Stimulated activated effector memory CD8-positive, alpha-beta T cell treated with anti-CD3 and anti-CD28 coated beads, Interleukin-12 subunit alpha, Interleukin-12 subunit beta, amount 100 ng/mL, for 72 hours (primary cell): Measurements from ENCODE around the gene SLC8A2.
"Not testable (repeated sequence)": the region's sequence is repeated elsewhere in the genome, so short reads cannot be mapped to it uniquely, and the experiment has no call there.

Source experiments
- ATAC-seq: fragments of 150-1000 bp; cut with Tn5 transposase; 2 replicates; pipeline ENCODE4 v1.10.0; 2021
- DNase-seq, 2 donors: peaks; one replicate each; pipeline ENCODE4 v3.0.0; 2021 to 2022; ENCODE audit warnings: low spot score in 2 of 2
- H3K27ac Mint-ChIP-seq: one replicate; pipeline ENCODE4 v1.8.0; 2022; ENCODE audit warnings: mild to moderate bottlenecking, mixed read lengths
- H3K36me3 Mint-ChIP-seq: one replicate; pipeline ENCODE4 v1.8.0; 2022; ENCODE audit warnings: mild to moderate bottlenecking, mixed read lengths
- H3K4me1 Mint-ChIP-seq: one replicate; pipeline ENCODE4 v1.8.0; 2022; ENCODE audit warnings: mixed read lengths
- H3K4me3 Mint-ChIP-seq: one replicate; pipeline ENCODE4 v1.8.0; 2022; ENCODE audit warnings: mild to moderate bottlenecking, mixed read lengths
- H3K9me3 Mint-ChIP-seq: one replicate; pipeline ENCODE4 v1.8.0; 2022; ENCODE audit warnings: mixed read lengths

SLC8A2 gene

DNA sequence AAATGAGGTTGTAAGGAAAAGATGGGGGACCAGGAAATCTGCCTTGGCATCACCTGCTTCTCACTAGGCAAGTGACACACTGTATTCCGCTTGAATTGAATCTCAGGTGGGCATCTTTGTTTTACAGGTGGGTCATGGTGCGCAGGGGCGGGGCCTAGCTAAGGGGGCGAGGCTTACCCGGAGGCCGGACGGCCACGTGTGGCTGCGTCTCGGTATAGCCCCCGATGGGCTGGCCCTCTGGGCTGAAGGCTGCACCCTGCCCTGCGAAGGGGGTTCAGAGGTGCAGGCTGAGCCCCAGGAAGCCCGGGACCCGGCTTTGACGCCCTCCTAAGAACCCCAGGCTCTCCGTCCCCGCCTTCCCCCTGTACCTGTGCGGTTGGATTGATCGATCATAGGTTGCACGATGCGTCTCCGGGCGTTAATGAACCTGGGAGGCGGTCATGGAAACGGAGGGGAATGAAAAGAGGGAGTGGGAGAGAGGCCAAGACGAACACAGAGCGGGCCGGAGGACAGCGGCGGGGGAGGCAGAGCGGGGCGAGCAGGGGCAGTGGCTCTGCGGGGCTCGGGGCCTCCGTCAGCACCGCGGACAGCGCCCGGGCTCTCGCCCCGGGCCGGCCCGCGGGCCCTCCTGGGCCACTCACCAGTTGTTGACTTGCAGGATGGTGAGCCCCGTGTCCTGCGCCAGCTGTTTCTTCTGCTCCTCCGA, 64.8 kb downstream of the SLC8A2 start:
- Mint-ChIP-seq H3K9me3 (no peaks in the 10 kb centered on the region), H3K36me3 (no peaks in the 10 kb centered on the region), H3K4me1 (peaks cover 7% of the 10 kb centered on the region), H3K27ac (no peak overlapping the region), H3K4me3 (no peak overlapping the region)
- DNase-seq: no peak
- ATAC-seq: peak; percentile 45

DNA sequence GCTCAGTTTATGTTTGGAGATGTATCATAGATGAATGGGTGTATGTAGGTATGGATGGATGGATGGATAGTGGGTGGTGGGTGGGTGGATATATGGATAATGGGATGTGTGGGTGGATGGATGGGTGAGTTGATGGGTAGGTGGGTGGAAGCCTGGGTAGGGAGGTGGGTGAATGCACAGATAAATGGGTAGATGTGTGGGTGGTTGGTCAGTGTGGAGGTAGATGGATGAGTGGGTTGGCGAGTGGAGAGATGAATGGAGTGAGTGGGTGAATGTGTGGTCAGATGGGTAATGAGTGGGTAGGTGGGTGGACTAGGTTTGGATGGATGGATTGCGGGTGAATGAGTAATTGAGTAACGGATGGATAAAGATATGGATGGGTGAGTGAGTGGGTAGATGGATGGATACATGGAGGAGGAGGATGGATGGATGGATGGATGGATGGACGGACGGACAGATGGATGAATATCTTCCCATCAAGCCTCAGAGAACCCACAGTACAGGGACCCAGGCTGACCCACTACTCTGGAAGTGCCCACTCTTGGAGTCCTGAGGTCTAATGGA, 65.8 kb downstream of the SLC8A2 start:
- Mint-ChIP-seq H3K4me3 (no peak overlapping the region), H3K27ac (no peak overlapping the region), H3K9me3 (no peaks in the 10 kb centered on the region), H3K36me3 (no peaks in the 10 kb centered on the region), H3K4me1 (peaks cover 7% of the 10 kb centered on the region)
- ATAC-seq (no peak), DNase-seq (no peak)

DNA sequence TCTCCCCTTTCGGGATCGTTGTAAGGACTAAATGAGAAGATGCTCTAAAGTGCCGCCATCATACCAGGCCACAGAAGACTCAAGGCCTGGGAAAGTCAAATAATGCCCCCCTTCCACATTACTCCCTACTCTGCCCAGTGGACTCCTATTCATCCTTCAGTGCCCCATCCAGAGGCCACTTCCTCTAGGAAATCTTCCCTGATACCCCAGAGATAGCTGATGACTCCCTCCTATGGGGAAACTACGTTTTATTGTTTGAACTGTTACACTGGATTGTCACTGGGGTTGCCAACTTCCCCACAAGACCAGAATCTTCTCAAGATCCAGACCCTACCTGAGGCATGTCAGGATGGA, 66.5 kb downstream of the SLC8A2 start:
- Mint-ChIP-seq H3K4me3 (no peak overlapping the region), H3K27ac (no peak overlapping the region), H3K9me3 (no peaks in the 10 kb centered on the region), H3K36me3 (no peaks in the 10 kb centered on the region), H3K4me1 (peaks cover 7% of the 10 kb centered on the region)
- DNase-seq (no peak), ATAC-seq (no peak)

DNA sequence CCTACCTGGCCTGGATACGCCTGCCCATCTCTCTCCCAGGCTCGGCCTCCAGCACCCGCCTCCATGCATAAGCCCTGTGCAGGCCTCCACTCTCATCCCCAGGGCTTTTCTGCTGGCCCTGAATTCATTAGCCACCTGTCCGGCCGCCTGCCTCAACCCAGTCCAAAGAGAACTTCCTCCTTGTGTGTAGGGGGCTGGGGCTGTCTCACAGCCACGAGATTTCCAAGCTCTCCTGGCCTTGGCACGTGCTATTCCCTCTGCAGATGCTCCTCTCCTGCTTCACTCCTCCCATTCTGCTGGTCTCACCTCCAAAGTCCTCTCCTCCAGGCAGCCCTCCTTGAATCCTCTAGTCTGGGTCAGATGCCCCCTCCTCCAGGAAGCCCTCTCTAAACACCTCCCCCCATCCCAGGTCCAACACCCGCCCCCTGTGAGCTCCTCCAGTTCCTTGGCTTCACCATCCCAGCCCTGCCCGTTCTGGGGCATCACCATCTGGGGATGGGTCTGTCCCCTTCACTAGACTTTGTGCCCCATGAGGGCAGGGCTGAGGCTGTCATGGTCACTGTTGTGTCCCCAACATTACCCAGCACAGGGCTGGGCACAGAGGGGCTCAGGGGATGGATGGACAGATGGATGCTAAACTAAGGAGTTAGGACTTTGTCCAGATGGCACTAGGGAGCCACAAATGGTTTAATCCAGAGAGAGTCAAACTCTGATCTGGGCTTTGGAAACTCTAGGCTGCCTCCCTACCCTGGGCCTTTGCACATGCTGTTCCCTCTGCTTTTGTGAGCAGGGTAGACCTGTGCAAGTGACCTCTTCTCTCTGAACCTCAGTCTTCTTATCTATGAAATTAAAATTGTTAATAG, 67.1 kb downstream of the SLC8A2 start:
- Mint-ChIP-seq H3K9me3 (no peaks in the 10 kb centered on the region), H3K36me3 (no peaks in the 10 kb centered on the region), H3K4me1 (peaks cover 7% of the 10 kb centered on the region), H3K27ac (no peak overlapping the region), H3K4me3 (no peak overlapping the region)
- no peak for DNase-seq
- ATAC-seq: no peak

DNA sequence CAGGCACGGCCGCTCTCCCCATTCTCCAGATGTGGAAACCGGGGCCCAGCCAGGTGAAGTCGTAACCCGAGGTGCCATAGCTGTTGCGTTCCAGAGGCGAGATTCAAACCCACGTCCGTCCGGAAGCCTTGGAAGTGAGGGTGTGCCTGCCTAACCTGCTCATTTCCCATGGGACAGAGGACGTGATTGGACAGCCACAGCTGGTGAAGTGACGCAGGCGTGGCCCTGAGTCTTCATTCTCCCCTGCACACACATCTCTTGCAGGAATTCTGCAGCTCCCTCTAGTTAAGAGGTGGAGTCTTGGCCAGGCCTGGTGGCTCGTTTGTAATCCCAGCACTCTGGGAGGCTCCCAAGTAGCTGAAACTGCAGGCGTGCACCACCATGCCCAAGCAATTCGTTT, 69.2 kb downstream of the SLC8A2 start:
- Mint-ChIP-seq H3K4me3 (no peak overlapping the region), H3K4me1 (peaks cover 7% of the 10 kb centered on the region), H3K27ac (no peak overlapping the region), H3K36me3 (no peaks in the 10 kb centered on the region), H3K9me3 (no peaks in the 10 kb centered on the region)
- DNase-seq (no peak), ATAC-seq (no peak)

DNA sequence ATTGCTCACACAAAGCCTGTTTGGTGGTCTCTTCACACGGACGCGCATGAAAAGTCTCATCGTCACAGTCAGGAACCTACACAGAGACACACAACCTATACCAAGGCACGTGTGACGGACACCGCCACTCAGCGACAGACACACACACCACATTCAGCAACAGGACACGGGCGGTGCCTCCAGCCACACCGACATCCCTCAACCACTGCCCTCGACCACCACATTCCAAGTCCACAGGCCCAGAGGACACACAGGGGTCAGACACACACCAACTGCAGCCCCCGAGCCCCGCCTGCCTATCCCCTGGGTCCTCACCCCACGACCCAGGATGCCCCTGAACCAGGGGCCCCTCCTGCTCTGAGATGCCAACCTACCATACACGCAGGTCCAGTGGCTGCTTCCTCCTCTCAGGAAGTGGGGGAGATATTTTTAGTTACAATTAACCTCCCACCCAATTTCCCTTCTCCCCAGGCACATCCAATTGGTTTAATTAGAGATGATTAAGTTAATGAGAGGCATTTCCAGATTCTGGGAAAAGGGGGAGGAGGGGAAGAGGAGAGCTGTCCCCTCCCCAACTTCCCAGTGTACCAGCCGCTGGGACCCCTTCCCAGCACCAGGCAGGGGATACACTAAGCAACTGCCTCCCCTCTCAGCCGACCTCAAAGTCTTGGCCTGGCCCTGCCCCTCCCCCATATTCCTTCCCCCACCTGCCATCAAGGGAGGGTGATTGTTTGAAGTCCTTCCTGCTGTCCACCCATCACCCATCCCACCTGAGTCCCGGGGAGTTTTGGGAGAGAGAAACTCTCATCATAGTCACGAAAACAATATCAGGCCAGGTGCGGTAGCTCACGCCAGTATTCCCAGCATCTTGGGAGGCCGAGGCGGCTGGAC, 72.7 kb downstream of the SLC8A2 start:
- H3K36me3 Mint-ChIP-seq: no peaks in the 10 kb centered on the region
- H3K4me3 Mint-ChIP-seq: no peak overlapping the region
- ATAC-seq (no peak), DNase-seq (no peak)
- no peak overlapping the region for H3K27ac Mint-ChIP-seq
- H3K9me3 Mint-ChIP-seq: no peaks in the 10 kb centered on the region
- no peaks in the 10 kb centered on the region for H3K4me1 Mint-ChIP-seq

DNA sequence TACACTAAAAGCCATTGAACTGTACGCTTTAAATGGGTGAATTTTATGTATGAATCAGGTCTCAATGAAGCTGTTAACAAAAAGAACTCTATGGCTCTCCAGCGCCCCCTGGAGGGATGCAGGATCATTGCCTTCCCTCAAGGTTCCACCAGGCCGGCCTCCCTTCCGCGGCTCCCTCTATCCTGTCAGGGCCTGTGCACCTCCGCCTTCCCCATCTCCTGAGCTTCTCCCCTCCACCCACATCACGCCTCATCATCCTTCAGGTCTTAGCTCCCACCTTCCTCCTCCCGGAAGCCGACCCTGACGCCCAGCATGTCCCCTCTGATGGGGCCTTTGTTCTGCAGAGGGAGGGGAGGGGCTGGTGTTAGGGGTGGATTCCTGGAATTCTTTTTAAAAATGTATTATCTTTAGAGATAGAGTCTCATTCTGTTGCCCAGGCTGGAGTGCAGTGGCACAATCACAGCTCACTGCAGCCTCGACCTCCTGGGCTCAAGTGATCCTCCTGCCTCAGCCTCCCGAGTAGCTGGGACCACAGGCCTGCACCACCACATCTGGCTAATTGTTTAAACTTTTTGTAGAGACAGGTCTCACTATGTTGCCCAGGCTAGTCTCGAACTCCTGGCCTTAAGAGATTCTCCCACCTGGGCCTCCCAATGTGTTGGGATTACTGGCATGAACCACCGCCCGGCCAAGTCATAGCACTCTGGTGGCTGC, 80.0 kb downstream of the SLC8A2 start:
- Mint-ChIP-seq H3K4me3 (no peak overlapping the region), H3K9me3 (no peaks in the 10 kb centered on the region), H3K27ac (no peak overlapping the region), H3K36me3 (no peaks in the 10 kb centered on the region), H3K4me1 (no peaks in the 10 kb centered on the region)
- DNase-seq (peak; percentile 88), ATAC-seq (peak; percentile 82)

DNA sequence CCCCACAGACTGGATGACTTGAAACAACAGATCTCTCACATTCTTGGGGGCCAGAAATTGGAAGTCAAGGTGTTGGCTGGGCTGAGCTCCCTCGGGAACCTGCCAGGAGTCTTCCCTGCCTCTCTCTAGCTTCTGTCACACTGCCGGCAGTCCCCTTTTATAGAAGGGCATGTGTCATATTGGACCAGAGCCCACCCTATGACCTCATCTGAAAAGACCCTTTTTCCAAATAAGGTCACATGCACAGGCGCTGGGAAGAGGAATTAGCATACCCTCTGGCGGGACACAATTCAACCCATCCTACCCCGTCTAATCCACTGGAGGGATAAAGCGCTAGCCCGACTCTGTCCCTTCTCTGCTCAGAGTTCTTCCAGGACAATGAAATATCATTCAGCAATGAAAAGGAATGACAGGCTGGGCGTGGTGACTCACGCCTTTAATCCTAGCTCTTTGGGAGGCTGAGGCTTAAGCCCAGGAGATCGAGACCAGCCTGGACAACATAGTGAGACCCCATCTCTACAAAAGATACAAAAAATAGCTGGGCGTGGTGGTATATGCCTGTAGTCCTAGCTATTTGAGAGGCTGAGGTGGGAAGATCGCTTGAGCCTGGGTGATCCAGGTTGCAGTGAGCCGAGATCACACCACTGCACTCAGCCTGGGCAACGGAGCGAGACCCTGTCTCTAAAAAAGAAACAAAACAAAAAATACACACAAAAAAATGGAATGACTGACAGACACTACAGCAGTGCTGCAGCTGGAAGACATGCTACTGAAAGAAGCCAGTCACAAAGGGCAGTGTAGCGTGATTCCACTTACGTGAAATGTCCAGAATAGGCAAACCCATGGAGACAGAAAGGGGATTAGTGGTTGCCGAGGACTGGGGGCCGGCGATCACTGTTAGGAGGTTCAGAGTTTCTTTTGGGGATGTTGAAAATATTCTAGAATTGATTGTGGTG, 80.9 kb downstream of the SLC8A2 start:
- Mint-ChIP-seq H3K36me3 (no peaks in the 10 kb centered on the region), H3K4me3 (no peak overlapping the region), H3K4me1 (no peaks in the 10 kb centered on the region), H3K27ac (no peak overlapping the region), H3K9me3 (no peaks in the 10 kb centered on the region)
- DNase-seq: no peak
- no peak for ATAC-seq

DNA sequence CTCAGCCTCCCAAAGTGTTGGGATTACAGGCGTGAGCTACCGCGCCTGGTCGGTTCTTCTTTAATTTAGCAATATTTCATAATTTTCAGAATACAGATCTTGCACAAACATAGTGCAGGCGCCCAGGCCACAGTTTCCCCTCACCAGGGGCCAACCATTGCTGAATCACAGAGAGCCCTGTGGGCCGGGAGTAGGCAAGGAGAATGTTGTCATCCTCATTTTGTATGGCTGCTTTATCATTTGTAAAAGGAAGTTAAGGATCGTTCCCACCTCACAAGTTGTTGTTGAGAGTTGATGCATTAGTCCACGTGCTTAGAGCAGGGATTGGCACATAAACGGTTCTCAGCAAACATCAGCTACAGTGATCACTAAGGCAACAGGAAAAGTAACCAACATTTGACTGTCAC, 82.5 kb downstream of the SLC8A2 start:
- no peak overlapping the region for H3K27ac Mint-ChIP-seq
- no peak for DNase-seq

DNA sequence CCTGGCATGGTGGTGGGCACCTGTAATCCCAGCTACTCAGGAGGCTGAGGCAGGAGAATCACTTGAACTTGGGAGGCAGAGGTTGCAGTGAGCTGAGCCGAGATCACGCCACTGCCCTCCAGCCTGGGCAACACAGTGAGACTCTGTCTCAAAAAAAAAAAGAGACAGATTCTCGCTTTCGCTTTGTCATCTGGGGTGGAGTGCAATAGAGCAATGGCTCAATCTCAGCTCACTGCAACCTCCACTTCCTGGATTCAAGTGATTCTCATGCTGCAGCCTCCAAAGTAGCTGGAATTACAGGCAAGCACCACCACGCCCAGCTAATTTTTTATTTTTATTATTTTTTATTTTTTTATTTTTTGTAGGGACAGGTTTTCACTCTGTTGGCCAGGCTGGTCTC, 83.0 kb downstream of the SLC8A2 start:
- not testable (repeated sequence) for H3K4me1 Mint-ChIP-seq, DNase-seq, H3K9me3 Mint-ChIP-seq, H3K27ac Mint-ChIP-seq, ATAC-seq, H3K36me3 Mint-ChIP-seq, H3K4me3 Mint-ChIP-seq

More for the DNA sequence above, 82.5 kb downstream of the SLC8A2 start:
- H3K36me3 Mint-ChIP-seq: no peaks in the 10 kb centered on the region
- H3K4me1 Mint-ChIP-seq: no peaks in the 10 kb centered on the region
- no peaks in the 10 kb centered on the region for H3K9me3 Mint-ChIP-seq
- ATAC-seq: no peak
- no peak overlapping the region for H3K4me3 Mint-ChIP-seq

DNA sequence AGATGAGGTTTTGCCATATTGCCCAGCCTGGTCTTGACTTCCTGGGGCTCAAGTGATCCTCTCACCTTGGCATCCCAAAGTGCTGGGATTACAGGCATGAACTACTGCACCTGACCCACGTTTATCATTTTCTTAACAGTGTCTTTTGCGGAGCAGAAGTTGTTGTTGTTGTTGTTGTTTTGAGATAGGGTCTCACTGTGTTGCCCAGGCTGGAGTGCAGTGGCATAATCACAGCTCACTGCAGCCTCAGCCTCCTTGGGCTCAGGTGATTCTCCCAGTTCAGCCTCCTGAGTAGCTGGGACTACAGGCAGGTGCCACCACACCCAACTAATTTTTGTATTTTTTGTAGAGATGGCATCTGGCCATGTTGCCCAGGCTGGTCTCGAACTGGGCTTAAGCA, 84.1 kb downstream of the SLC8A2 start:
- not testable (repeated sequence) for H3K4me1 Mint-ChIP-seq, H3K9me3 Mint-ChIP-seq, ATAC-seq, H3K4me3 Mint-ChIP-seq, H3K27ac Mint-ChIP-seq, H3K36me3 Mint-ChIP-seq, DNase-seq

DNA sequence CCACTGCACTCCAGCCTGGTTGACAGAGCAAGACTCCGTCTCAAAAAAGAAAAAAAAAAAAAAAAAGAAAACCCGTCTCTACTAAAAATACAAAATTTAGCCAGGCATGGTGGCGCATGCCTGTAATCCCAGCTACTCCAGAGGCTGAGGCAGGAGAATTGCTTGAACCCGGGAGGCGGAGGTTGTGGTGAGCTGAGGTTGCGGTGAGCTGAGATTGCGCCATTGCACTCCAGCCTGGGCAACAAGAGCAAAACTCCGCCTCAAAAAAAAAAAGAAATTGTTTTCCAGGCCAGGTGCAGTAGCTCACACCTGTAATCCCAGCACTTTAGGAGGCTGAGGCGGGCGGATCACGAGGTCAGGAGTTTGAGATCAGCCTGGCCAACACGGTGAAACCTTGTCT, 85.1 kb downstream of the SLC8A2 start:
- not testable (repeated sequence) for H3K27ac Mint-ChIP-seq, H3K9me3 Mint-ChIP-seq, ATAC-seq, DNase-seq, H3K4me3 Mint-ChIP-seq
- Mint-ChIP-seq H3K4me1 (peaks cover 20% of the 10 kb centered on the region), H3K36me3 (peaks cover 12% of the 10 kb centered on the region)

DNA sequence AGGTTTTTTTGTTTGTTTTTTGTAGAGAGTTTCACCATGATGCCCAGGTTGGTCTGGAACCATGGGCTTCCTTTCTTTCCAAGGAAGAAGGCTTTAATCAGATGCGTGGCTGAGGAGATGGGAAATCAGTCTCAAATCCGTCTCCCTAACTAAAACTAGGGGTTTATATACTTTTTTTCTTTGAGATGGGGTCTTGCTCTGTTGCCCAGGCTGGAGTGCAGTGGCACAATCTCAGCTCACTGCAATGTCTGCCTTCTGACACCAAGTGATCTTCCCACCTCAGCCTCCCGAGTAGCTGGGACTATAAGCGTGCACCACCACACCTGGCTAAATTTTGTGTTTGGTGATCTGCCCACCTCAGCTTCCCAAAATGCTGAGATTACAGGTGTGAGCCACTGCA, 87.2 kb downstream of the SLC8A2 start:
- H3K9me3 Mint-ChIP-seq, DNase-seq, H3K27ac Mint-ChIP-seq, ATAC-seq, H3K4me3 Mint-ChIP-seq: not testable (repeated sequence)
- Mint-ChIP-seq H3K36me3 (peaks cover 30% of the 10 kb centered on the region), H3K4me1 (peaks cover 38% of the 10 kb centered on the region)

DNA sequence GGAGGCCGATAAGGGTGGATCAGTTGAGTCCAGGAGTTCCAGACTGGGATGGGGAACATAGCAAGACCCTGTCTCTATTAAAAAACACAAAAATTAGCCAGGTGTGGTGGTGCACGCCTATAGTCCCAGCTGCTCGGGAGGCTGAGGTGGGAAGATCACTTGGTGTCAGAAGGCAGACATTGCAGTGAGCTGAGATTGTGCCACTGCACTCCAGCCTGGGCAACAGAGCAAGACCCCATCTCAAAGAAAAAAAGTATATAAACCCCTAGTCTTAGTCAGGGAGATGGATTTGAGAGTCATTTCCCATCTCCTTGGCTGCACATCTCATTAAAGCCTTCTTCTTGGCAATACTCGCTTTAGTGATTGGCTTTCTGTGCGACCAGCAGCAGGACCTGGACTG, 87.8 kb downstream of the SLC8A2 start:
- ATAC-seq: not testable (repeated sequence)

More for the DNA sequence above, 87.8 kb downstream of the SLC8A2 start:
- not testable (repeated sequence) for H3K4me3 Mint-ChIP-seq, DNase-seq, H3K9me3 Mint-ChIP-seq, H3K27ac Mint-ChIP-seq
- peaks cover 34% of the 10 kb centered on the region for H3K36me3 Mint-ChIP-seq
- peaks cover 38% of the 10 kb centered on the region for H3K4me1 Mint-ChIP-seq
